GM21423 (cell line): Measurements from ENCODE around the gene PLEKHH2.
"Not testable (repeated sequence)": the region's sequence is repeated elsewhere in the genome, so short reads cannot be mapped to it uniquely, and the experiment has no call there.

Experiments
- ATAC-seq: cut with Tn5 transposase; IDR thresholded peaks from one replicate; pipeline ENCODE4 v1.9.1; 2021; ENCODE audit warnings: mild to moderate bottlenecking, moderate library complexity; ENCODE audit not compliant: unreplicated experiment

The PLEKHH2 gene

GRCh38 chr2:43715300-43716098, 78.4 kb downstream of the PLEKHH2 start:
- no peak for ATAC-seq

- ATAC-seq: no peak
These were observed 80.3 kb downstream of the PLEKHH2 start for GRCh38 chr2:43717322-43717721.

- ATAC-seq: no peak
These were observed 81.6 kb downstream of the PLEKHH2 start for GRCh38 chr2:43718530-43719124.

DNA sequence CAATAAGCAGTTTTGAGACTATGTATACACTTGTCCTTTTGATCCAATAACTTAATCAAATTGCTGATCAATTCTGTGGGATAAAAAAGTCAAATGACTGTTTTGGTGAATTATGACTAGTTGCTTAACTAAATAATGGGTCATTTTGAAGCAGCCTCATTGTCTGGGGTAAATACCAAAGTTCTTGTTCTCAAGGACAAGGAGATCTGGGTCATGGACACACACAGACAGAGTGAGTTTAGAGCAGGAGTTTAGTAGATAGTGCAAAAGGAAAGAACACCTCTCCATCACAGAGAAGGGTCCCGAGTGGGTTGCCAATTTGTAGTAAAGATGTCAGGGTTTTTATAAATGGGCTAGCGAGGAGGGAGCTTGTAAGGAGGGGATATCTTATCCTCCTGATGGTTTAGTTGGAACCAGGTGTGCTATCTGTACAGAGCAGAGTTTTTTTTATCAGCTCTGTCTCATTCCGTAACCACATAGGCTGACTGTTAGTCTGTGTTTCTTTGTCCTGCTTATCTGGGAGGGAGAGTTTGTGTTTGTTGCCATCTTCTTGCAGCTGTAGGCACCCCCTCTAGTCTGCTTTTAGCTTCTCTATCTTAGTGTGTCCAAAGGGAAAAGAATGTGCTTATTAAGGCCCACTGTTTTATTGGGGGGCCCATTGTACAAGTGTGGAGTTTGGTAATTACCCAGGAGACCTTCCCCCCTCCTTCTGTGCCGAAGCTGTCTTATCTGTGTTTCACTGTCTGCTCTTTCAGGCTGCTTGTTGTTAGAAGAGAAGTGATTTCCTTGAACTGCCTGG, 87.9 kb downstream of the PLEKHH2 start:
- ATAC-seq: no peak

DNA sequence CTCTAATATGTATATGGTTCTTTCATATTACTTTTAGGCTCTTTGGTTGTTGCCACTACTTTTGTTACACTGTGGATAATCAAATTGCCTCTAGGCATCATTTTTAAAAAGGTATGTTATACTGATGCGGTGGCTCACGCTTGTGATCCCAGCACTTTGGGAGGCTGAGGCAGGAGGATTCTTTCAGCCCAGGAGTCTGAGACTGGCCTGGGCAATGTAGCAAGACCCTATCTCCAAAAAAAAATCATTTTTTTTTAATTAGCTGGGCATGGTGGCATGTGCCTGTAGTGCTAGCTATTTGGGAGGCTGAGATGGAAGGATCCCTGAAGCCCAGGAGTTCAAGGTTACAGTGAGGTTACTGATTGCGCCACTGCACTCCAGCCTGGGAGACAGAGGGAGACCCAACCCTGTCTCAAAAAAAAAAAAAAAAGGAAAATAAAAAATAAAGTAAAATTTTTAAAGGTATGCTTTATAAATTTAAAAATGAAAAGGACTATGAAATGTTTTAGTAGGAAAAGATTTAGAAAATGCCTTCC, 88.7 kb downstream of the PLEKHH2 start:
- no peak for ATAC-seq

DNA sequence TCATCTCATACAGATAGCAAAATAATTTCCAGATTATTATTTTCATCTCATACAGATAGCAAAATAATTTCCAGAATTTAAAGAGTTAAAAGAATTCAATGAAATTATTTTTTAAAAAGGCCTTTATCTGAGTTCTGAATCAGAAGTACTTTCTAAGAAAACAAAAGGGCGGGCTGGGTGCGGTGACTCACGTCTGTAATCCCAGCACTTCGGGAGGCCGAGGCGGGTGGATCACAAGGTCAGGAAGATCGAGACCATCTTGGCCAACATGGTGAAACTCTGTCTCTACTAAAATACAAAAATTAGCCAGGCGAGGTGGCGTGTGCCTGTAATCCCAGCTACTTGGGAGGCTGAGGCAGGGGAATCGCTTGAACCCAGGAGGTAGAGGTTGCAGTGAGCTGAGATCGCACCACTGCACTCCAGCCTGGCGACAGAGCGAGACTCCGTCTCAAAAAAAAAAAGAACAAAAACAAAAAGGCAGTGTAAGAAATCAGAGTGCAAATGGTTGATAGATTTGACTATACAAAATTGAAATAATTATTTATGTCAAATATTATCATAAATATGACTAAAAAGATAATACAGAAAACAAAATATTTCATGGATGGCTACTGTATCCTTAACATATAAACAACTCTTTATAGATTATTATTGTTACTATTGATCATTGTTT, 90.0 kb downstream of the PLEKHH2 start:
- not testable (repeated sequence) for ATAC-seq

DNA sequence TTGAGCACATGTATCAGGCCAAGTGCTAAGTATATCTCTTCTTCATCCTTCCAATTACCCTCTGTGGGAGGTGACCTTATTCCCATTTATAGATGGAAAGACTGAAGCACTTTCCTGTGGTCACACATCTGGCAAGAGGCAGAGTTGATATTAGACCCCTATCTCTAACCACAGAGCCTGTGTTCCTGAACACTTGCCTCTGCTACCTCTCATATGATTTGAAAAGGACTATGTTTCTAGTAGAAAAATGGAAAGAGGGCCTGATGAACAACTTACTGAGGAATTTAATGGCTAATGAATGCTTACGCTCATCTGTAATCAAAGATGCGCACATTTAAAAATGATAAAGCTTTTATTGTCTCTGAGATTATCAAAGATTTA, 90.6 kb downstream of the PLEKHH2 start:
- ATAC-seq: no peak

DNA sequence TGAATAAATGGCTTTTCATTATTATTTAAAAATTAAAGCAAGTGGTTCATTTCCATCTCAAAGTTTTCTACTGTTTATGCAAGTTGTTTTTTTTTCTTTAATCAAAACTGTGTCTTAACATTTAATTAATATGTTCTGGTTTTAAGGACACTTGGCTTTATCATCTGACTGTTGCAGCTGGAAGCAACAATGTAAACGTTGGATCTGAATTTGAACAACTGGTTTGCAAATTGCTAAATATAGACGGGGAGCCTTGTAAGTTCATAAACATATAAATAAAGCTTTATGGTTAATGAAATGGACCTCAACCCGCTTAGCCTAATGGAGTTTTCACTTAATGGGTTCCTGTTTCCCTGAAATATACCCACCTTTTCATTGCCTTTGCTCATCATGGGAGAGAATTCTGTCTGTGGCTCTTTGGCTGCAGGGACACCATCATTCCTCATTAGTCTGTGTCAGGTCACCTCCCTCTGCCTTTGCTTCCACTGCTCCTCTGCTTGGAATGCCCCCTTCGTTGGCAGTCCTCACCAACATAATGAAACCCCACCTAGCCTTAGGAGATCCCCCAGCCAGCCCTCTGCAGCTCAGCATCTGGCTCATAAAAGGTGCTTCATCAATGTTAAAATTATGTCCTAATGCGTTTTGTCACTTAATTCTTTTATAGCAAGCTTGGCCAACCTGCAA, 92.6 kb downstream of the PLEKHH2 start:
- no peak for ATAC-seq

DNA sequence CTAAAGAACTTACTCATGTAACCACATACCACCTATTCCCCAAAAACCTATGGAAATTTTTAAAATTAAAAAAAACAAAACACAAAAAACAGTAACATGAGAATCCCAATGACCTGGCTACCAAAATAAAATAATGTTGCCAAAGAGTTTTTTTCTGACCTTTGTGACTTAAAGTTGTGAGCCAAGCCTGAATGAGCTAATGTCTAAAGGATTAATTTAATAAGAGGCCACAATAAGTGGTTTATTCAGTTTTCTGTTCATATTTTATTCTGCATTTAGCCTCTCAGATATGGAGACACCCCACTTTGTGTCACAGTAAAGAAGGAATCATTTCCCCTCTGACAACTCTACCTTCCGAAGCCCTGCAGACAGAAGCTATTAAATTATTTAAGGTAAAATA, 94.2 kb downstream of the PLEKHH2 start:
- no peak for ATAC-seq

GRCh38 chr2:43736637-43737036, 99.6 kb downstream of the PLEKHH2 start:
- no peak for ATAC-seq

- ATAC-seq: no peak
These were observed 100.2 kb downstream of the PLEKHH2 start for GRCh38 chr2:43737097-43737854.

GRCh38 chr2:43737855-43738254, 100.8 kb downstream of the PLEKHH2 start:
- no peak for ATAC-seq

- ATAC-seq: no peak
These were observed 101.2 kb downstream of the PLEKHH2 start for GRCh38 chr2:43738257-43738656.

DNA sequence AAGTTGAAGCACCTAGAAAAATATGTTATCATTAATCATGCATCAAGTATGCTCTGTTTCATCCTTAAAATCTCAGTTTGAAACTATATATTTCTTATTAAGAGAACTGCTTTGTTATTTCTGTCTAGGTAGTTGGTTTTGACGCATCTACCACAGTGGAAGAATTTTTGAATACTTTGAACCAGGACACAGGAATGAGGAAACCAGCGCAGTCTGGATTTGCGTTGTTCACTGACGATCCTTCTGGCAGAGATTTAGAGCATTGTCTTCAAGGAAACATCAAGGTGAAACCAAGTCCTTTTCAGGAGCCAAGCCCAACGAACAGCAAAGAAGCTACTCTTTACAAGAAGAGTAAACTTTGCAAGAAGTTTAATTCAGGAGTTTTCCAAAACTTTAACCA, 106.6 kb downstream of the PLEKHH2 start:
- ATAC-seq: no peak

DNA sequence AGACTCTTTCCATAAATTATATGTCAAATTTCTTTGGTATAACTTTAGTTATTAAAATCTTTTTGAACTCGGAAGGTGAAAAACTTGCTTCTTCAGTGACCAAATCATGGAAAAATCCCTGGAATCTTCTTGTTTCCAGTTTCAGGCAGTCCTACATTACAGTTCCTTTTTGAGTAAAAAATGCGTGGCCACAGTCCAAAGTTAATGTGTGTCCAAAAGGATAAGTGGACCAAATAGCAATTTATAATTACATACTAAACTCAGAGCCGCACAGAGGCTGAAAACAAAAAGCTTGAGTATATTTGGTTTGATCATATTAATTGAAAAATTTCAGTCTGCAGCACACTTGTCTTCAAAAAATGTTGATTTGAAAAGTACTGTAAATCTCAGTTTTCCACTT, 108.4 kb downstream of the PLEKHH2 start:
- no peak for ATAC-seq

DNA sequence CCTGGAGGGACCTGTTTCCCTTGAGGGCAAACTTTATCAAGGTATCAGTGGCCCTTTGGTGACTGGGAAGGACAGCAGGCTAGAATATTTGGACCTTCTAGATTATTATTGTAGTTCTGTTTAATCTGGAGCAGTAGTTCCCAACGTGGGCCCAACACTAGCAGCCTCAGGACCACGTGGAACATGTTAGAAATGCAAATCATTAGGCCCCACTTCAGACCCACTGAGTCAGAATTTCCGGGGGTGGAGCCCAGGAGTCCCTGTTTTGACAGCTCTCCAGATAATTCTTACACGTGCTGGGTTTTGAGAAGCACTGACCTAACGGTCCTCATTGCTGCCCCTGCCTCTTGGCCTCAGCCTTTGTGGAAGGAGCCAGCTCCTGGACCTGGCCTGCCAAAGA, 111.3 kb downstream of the PLEKHH2 start:
- no peak for ATAC-seq

- ATAC-seq: no peak
These were observed 112.5 kb downstream of the PLEKHH2 start for GRCh38 chr2:43749583-43749982.

GRCh38 chr2:43751476-43751990, 114.5 kb downstream of the PLEKHH2 start:
- ATAC-seq: no peak

- no peak for ATAC-seq
These were observed 115.2 kb downstream of the PLEKHH2 start for GRCh38 chr2:43752302-43752701.

- ATAC-seq: no peak
These were observed 117.1 kb downstream of the PLEKHH2 start for GRCh38 chr2:43754180-43754579.
